M059J (cell line): ENCODE data around the gene VPS11. TPM values are rescaled to one million over a fixed set of nuclear protein-coding genes. Genes with fewer than 3 reads are reported as not detected.
A peak's percentile ranks its signal among the peaks of the same experiment; 100 is the strongest.

ENCODE experiments used
- DNase-seq: peaks from one replicate; pipeline ENCODE4 v3.0.0-alpha.2; 2012; ENCODE audit warnings: low read depth
- total RNA-seq: library from RNA; depleted of rRNA; stranded (reverse); fragments of >200 nt; shearing (Covaris generic); gene quantifications from 2 replicates; pipeline ENCODE4 v1.2.3, GENCODE V29; 2014

Gene VPS11
- total RNA-seq, 1 experiment from 2014 or later, result 20.9 TPM

- DNase-seq, result no peak
Observed at GRCh38 chr11:119081682-119082260, 14.2 kb downstream of the VPS11 start.

- DNase-seq, result peak; percentile 94
Observed at GRCh38 chr11:119084663-119085436, 17.2 kb downstream of the VPS11 start, which contains the start of gene HMBS. Gene HMBS, plus strand, starts transcription at chr11:119084881. Its CDS starts 153 bp downstream, at chr11:119085034.

- no peak for DNase-seq
Observed at GRCh38 chr11:119085437-119085847, 17.8 kb downstream of the VPS11 start.

DNA sequence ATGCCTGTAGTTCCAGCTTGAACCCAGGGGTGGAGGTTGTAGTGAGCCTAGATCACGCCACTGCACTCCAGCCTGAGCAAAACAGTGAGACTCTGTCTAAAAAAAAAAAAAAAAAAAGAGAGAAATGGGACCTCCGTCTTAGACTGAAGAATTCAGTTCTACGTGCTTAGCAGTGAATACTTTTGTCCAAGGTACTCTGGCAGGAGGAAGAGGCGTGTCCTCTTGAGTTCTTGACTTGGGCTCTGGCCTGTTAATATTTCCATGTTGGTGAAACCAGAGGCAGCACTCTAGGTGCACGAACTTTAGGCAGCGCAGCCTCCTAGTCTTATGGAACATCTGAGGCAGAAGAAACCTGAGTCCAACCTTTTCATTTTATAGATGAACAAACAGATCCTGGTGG lies 19.5 kb downstream of the VPS11 start:
- no peak for DNase-seq

- peak; percentile 24 for DNase-seq
Observed at GRCh38 chr11:119087747-119088241, 20.2 kb downstream of the VPS11 start.

GRCh38 chr11:119088406-119088805 lies 20.8 kb downstream of the VPS11 start:
- no peak for DNase-seq

GRCh38 chr11:119089319-119089718 lies 21.7 kb downstream of the VPS11 start:
- no peak for DNase-seq

GRCh38 chr11:119091178-119091577 lies 23.6 kb downstream of the VPS11 start:
- no peak for DNase-seq

GRCh38 chr11:119091966-119092879 lies 24.6 kb downstream of the VPS11 start:
- peak; percentile 44 for DNase-seq

- DNase-seq, result peak; percentile 75
Observed at GRCh38 chr11:119092880-119093842, 25.5 kb downstream of the VPS11 start.

DNA sequence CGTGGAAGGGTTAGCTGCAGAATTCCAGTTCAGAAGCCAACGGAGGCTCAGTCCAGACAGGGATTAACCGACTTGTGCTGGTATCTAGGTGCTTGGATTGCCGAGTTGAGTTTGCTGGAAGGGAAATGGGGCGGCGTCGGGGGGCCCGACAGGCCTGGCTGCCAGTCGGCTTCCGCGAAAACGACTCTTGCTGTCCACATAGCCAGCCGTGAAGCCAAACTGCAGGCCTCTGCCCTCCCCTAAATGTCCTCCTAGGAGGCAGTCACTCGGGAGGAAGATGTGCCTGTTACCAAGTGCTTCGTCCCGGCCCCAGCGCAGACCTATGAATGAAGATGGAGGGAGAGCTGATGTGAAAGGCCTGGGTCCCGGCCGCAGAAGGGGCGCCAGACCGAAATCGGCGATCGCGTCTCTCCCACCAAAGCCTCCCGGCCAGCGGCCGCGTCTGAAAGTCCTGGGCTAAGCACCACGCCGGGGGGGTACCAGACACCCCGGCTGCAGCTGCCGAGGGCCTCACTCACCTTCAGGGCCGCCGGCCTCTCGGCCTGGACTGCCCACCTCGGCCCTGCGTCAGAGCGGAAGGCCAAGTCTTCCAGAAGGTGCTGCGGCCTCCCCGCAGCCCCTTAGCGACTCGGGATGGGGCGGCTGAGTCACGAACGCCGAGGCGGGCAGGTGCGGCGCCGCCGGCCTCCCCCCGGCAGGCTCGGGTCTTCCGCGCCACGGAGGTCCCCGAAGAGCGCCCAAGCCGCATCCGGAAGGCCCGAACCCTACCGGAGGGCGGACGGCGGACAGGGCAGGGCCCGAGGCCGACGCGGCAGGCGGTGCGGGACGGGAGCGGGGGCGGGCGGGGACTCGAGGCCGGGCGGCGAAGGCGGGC lies 26.6 kb downstream of the VPS11 start:
- DNase-seq, result peak; percentile 47

GRCh38 chr11:119094816-119095065 lies 27.1 kb downstream of the VPS11 start:
- DNase-seq, result peak; percentile 80

DNA sequence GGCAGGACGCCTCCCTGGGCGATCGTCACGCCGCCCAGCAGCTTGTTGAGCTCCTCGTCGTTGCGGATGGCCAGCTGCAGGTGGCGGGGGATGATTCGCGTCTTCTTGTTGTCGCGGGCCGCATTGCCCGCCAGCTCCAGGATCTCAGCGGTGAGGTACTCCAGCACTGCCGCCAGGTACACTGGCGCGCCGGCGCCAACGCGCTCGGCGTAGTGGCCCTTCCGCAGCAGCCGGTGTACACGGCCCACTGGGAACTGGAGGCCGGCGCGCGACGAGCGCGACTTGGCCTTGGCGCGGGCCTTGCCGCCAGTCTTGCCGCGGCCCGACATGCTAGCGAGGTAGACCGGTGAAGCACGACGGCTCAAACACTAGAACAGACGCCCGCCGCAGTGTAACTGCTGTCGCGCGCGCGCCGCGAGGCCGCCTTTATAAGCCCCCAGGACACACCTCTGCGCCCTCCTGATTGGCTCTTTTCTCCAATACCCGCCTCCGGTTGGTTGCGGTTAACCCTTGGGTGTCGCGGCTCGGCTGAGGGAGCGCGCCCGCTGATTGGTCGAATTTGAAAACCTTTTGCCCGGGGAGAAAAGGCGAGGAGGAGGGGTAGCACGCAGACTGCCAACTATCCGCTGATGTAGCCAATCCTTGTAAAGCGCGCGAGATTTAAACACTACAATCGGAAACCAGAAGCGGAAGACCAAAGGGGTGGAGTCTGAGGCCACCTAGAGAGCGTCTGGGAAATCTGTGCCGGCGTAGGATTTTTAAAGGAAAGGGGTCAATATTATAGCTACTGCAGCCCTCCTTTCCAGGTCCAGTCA lies 27.7 kb downstream of the VPS11 start:
- DNase-seq, result peak; percentile 99

GRCh38 chr11:119099711-119100110 lies 32.1 kb downstream of the VPS11 start:
- DNase-seq, result no peak

- DNase-seq, result peak; percentile 43
Observed at GRCh38 chr11:119100246-119100970, 32.8 kb downstream of the VPS11 start.

- DNase-seq, result peak; percentile 55
Observed at GRCh38 chr11:119100994-119101758, 33.6 kb downstream of the VPS11 start.

DNA sequence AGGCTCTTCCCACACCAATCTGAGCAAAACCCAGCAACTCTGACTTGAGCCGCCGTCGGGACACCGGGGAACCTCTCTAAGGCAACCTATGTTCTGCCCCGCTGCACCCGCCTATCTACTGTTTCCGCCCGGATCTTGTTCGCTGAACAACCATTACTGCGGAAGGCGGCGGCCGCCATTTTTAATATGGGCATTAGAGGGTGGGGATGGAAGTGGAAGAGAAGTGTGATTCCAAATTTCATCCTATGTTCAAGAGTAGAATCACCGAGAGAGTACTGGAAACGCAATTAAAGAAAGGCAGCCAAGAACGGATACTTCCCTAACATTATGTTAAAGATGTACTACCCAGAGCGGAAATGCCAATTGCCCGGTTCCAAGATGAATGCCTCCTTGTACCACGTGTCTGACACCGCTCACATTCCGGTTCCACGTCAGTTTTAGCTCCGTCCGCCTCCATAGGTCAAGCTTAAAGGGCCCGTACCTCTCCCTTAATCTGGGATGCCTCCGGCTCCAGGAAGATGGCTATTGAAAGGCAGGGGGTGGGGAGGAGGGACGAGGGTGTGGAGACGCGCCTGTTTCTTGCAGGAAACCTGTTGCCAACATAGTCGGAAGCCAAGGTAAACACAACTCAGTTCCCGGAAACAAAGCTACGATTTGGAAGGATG lies 34.3 kb downstream of the VPS11 start, which contains the start of gene DPAGT1:
DPAGT1 (minus strand) TSS at position 95 of the 665 bp plus-strand sequence. CDS start 198 bp downstream, outside the sequence.
- DNase-seq, result peak; percentile 97
